Panc1 (cell line): Measurements from ENCODE around the gene CACNG3. TPM values are rescaled to one million over a fixed set of nuclear protein-coding genes. Genes with fewer than 3 reads are reported as not detected.

Source experiments
- ATAC-seq: fragments of 200-7000 bp; cut with Tn5 transposase; 2 replicates; pipeline ENCODE4 v1.9.1; 2020; ENCODE audit warnings: mild to moderate bottlenecking, moderate library complexity
- BruUV-seq: library from RNA; stranded (reverse); fragments of 400-500 nt; replicated peaks from 2 replicates; lab custom pipeline; 2021; lab: Mats Ljungman, UMichigan
- CTCF ChIA-PET: fragments of 300-600 bp; sonication (Branson Sonifier 250); formaldehyde crosslinking; loops from one replicate; lab custom pipeline; 2022; ENCODE audit warnings: antibody characterized with exemption; lab: Charles Lee
- POLR2A ChIA-PET: fragments of 300-600 bp; sonication (Branson Sonifier 250); formaldehyde crosslinking; loops from one replicate; lab custom pipeline; 2022; ENCODE audit warnings: antibody characterized with exemption; lab: Charles Lee
- DNase-seq: peaks from one replicate; pipeline ENCODE4 v3.0.0-alpha.2; 2010; ENCODE audit warnings: low read depth, low spot score
- H3K27ac ChIP-seq: 2 replicates; pipeline ENCODE4 v1.5.1; 2011; ENCODE audit warnings: mild to moderate bottlenecking, low read length, inconsistent platforms
- H3K27me3 ChIP-seq: fragments of 200-500 bp; sonication (Bioruptor generic); 2 replicates; pipeline ENCODE4 v1.6.0; 2014; ENCODE audit warnings: low read length, inconsistent platforms; ENCODE audit not compliant: control insufficient read depth, insufficient read depth
- H3K36me3 ChIP-seq: fragments of 200-500 bp; sonication (Bioruptor generic); 2 replicates; pipeline ENCODE4 v1.5.1; 2014; ENCODE audit warnings: inconsistent platforms, mild to moderate bottlenecking, low read length, moderate library complexity; ENCODE audit not compliant: control insufficient read depth, insufficient read depth
- H3K4me1 ChIP-seq: 2 replicates; pipeline ENCODE4 v1.5.1; 2011; ENCODE audit warnings: inconsistent platforms, mild to moderate bottlenecking, low read length, moderate library complexity; ENCODE audit not compliant: control insufficient read depth, insufficient read depth
- H3K4me3 ChIP-seq, 2 experiments: 2 replicates each; pipeline ENCODE4 v1.5.1; 2011 to 2012; ENCODE audit warnings: low read depth in 2 of 2, low read length in 2 of 2, mild to moderate bottlenecking in 2 of 2, inconsistent platforms in 1 of 2, moderate library complexity in 1 of 2
- H3K9me3 ChIP-seq: fragments of 200-500 bp; sonication (Bioruptor generic); 2 replicates; pipeline ENCODE4 v1.5.1; 2014; ENCODE audit warnings: low read depth, mild to moderate bottlenecking, inconsistent platforms, low read length, moderate library complexity; ENCODE audit not compliant: control insufficient read depth, insufficient read depth
- CTCF ChIP-seq: fragments of 450-650 bp; IDR thresholded peaks from 2 replicates; pipeline ENCODE4 v1.5.1; 2017; ENCODE audit warnings: mild to moderate bottlenecking
- POLR2AphosphoS5 ChIP-seq: IDR thresholded peaks from 2 replicates; pipeline ENCODE4 v1.6.1; 2012; ENCODE audit warnings: mild to moderate bottlenecking, low read depth, low read length, moderate library complexity
- REST ChIP-seq, 2 experiments: IDR thresholded peaks; 2 replicates each; pipeline ENCODE4 v1.6.1; 2011 to 2012; ENCODE audit warnings: low read depth in 2 of 2, control low read depth in 1 of 2, low read length in 1 of 2, mild to moderate bottlenecking in 1 of 2, moderate library complexity in 1 of 2; ENCODE audit not compliant: insufficient read depth in 1 of 2
- SIN3A ChIP-seq: IDR thresholded peaks from 2 replicates; pipeline ENCODE4 v1.6.1; 2012; ENCODE audit warnings: low read depth, mild to moderate bottlenecking, low read length, moderate library complexity, borderline replicate concordance; ENCODE audit not compliant: insufficient read depth
- TCF7L2 ChIP-seq: IDR thresholded peaks from 2 replicates; pipeline ENCODE4 v1.6.1; 2011; ENCODE audit warnings: mild to moderate bottlenecking, low read depth, low read length, inconsistent platforms
- in situ Hi-C: cut with HindIII; loops from 2 replicates; pipeline ENCODE4 v1.10.0; 2016; ENCODE audit warnings: low sequenced_read_pairs, low pct_unique_long_range_greater_than_20kb
- intact Hi-C: fragments of 100-400 bp; cut with micrococcal nuclease; formaldehyde crosslinking; loops from one replicate; pipeline ENCODE4 v1.10.0; 2022; ENCODE audit not compliant: unreplicated experiment
- total RNA-seq: library from RNA; stranded (reverse); gene quantifications from one replicate; pipeline ENCODE4 v1.2.1, GENCODE V29; 2021; ENCODE audit not compliant: unreplicated experiment

Gene CACNG3
- total RNA-seq, 1 experiment from 2014 or later = not detected

- POLR2A ChIA-PET = no interaction called here
- intact Hi-C loops = no loop called here
- no peaks in the 10 kb centered on the region for H3K4me1 ChIP-seq
- BruUV-seq = no TSS peak
- CTCF ChIA-PET = no interaction called here
- TF ChIP-seq SIN3A (no peak), POLR2AphosphoS5 (no peak), REST (IDR thresholded peaks at IDR 0.05; ENCODE audit: insufficient read depth in 1 of 2, low read depth in 2 of 2, low read length in 1 of 2) (no peak), TCF7L2 (no peak), CTCF (no peak)
- in situ Hi-C loops = no loop called here
- H3K27me3 ChIP-seq = no peaks in the 10 kb centered on the region
- DNase-seq = no peak
- no peaks in the 10 kb centered on the region for H3K9me3 ChIP-seq
- no peaks in the 10 kb centered on the region for H3K36me3 ChIP-seq
- no peak overlapping the region for H3K4me3 ChIP-seq
- no peak overlapping the region for H3K27ac ChIP-seq
- ATAC-seq = no peak
These were observed 66.0 kb downstream of the CACNG3 start for GRCh38 chr16:24322106-24322505.

- no peak for ATAC-seq
- ChIA-PET CTCF (no interaction called here), POLR2A (no interaction called here)
- Histone ChIP-seq H3K4me3 (no peak overlapping the region), H3K9me3 (no peaks in the 10 kb centered on the region), H3K27ac (no peak overlapping the region), H3K4me1 (no peaks in the 10 kb centered on the region), H3K36me3 (no peaks in the 10 kb centered on the region), H3K27me3 (no peaks in the 10 kb centered on the region)
- no peak for DNase-seq
- BruUV-seq = no TSS peak
- intact Hi-C loops (no loop called here), in situ Hi-C loops (no loop called here)
- TF ChIP-seq POLR2AphosphoS5 = no peak
- no peak for TF ChIP-seq REST (IDR thresholded peaks at IDR 0.05; ENCODE audit: insufficient read depth in 1 of 2, low read depth in 2 of 2, low read length in 1 of 2)
- TF ChIP-seq TCF7L2 = no peak
- no peak for TF ChIP-seq SIN3A
- TF ChIP-seq CTCF = no peak
These were observed 68.3 kb downstream of the CACNG3 start for GRCh38 chr16:24324421-24324820.
